ENCODE measurements around the gene ATP9A.

Gene ATP9A

DNA sequence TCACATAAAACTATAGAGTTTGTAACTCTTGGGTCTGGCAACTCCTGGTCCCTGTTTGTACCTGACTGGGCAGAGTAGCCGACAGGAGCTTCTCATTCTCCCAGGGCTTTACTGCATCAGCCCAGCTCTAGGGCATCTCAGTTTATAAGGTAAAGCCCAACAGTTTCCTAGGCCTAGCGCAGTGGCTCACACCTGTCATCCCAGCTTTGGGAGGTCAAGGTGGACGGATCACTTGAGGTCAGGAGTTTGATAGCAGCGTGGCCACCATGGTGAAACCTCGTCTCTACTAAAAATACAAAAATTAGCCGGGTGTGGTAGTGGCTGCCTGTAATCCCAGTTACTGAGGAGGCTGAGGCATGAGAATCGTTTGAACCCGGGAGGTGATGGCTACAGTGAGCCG, 47.8 kb downstream of the ATP9A start:
- Histone ChIP-seq H3K9me2 (replicated peaks; ENCODE audit: control insufficient read depth, low read length) (no peaks in the 10 kb centered on the region), H4K20me1 (ENCODE audit: control insufficient read depth, insufficient read depth, low read depth, low read length) (no peaks in the 10 kb centered on the region), H3K9me3 (ENCODE audit: control insufficient read depth, insufficient read depth, low read length) (no peaks in the 10 kb centered on the region), H3K4me2 (ENCODE audit: low read length) (no peak overlapping the region), H3K27ac (ENCODE audit: low read depth, low read length) (no peak overlapping the region), H3F3A (ENCODE audit: control insufficient read depth, insufficient read depth) (no peaks in the 10 kb centered on the region), H3K4me1 (ENCODE audit: control insufficient read depth, low read length) (no peaks in the 10 kb centered on the region), H3K4me3 (ENCODE audit: low read length) (no peak overlapping the region), H3K79me2 (ENCODE audit: control insufficient read depth, low read length) (no peaks in the 10 kb centered on the region), H3K36me3 (ENCODE audit: control insufficient read depth, low read length) (no peaks in the 10 kb centered on the region), H3K27me3 (ENCODE audit: control insufficient read depth, low read length) (no peaks in the 10 kb centered on the region)
- no peak for TF ChIP-seq EZH2phosphoT487 (IDR thresholded peaks at IDR 0.05; ENCODE audit: borderline replicate concordance, low read length)
- TF ChIP-seq, protein P1, sequence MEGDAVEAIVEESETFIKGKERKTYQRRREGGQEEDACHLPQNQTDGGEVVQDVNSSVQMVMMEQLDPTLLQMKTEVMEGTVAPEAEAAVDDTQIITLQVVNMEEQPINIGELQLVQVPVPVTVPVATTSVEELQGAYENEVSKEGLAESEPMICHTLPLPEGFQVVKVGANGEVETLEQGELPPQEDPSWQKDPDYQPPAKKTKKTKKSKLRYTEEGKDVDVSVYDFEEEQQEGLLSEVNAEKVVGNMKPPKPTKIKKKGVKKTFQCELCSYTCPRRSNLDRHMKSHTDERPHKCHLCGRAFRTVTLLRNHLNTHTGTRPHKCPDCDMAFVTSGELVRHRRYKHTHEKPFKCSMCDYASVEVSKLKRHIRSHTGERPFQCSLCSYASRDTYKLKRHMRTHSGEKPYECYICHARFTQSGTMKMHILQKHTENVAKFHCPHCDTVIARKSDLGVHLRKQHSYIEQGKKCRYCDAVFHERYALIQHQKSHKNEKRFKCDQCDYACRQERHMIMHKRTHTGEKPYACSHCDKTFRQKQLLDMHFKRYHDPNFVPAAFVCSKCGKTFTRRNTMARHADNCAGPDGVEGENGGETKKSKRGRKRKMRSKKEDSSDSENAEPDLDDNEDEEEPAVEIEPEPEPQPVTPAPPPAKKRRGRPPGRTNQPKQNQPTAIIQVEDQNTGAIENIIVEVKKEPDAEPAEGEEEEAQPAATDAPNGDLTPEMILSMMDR (IDR thresholded peaks at IDR 0.05; ENCODE audit: low read depth, low read length, poor library complexity, severe bottlenecking): no peak

GRCh38 chr20:51715856-51716185, 52.4 kb downstream of the ATP9A start:
- Histone ChIP-seq H4K20me1 (ENCODE audit: control insufficient read depth, insufficient read depth, low read depth, low read length) (no peaks in the 10 kb centered on the region), H3K4me1 (ENCODE audit: control insufficient read depth, low read length) (no peaks in the 10 kb centered on the region), H3K4me2 (ENCODE audit: low read length) (no peak overlapping the region), H3K9me2 (replicated peaks; ENCODE audit: control insufficient read depth, low read length) (no peaks in the 10 kb centered on the region), H3K79me2 (ENCODE audit: control insufficient read depth, low read length) (no peaks in the 10 kb centered on the region), H3F3A (ENCODE audit: control insufficient read depth, insufficient read depth) (no peaks in the 10 kb centered on the region), H3K4me3 (ENCODE audit: low read length) (no peak overlapping the region), H3K27ac (ENCODE audit: low read depth, low read length) (no peak overlapping the region), H3K9me3 (ENCODE audit: control insufficient read depth, insufficient read depth, low read length) (no peaks in the 10 kb centered on the region), H3K36me3 (ENCODE audit: control insufficient read depth, low read length) (no peaks in the 10 kb centered on the region), H3K27me3 (ENCODE audit: control insufficient read depth, low read length) (0 out of 2 replicates have a peak, but pooled peaks cover 2% of the 10 kb centered on the region)
- TF ChIP-seq EZH2phosphoT487 (IDR thresholded peaks at IDR 0.05; ENCODE audit: borderline replicate concordance, low read length): no peak
- TF ChIP-seq, protein P1 (IDR thresholded peaks at IDR 0.05; ENCODE audit: low read depth, low read length, poor library complexity, severe bottlenecking): no peak

DNA sequence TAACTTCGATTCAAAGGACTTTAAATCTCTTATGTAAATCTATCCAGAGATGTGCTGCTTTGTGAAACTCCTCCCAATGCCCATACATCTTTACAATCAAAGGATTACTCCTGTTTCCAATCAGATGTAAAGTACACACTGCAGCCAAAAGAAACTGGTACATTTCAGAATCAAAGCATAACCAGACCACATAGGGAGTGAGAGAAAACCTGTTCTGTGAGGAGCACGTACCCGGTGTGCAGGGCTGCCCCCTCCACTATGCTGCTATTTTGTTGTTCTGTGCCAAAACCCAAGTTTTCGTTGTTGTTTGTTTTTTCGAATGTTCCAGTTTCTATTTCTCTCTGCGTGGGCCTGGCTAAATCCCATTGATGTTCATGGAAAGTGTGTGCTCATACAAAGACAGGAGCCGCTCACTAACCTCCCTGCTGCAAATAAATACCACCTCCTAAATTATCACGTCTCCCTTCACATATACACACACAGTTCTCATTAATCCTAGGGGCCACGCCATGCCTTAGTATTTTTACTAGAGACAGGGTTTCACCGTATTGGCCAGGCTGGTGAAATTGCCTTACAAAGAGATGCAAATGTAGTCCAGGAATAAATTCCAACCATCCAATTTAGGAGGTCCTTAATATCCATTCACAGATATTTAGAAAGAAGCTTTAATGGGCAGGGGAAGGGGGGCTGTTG, 52.9 kb downstream of the ATP9A start:
- Histone ChIP-seq H3K4me1 (ENCODE audit: control insufficient read depth, low read length) (no peaks in the 10 kb centered on the region), H3K4me3 (ENCODE audit: low read length) (no peak overlapping the region), H3K36me3 (ENCODE audit: control insufficient read depth, low read length) (no peaks in the 10 kb centered on the region), H3F3A (ENCODE audit: control insufficient read depth, insufficient read depth) (no peaks in the 10 kb centered on the region), H3K9me3 (ENCODE audit: control insufficient read depth, insufficient read depth, low read length) (no peaks in the 10 kb centered on the region), H4K20me1 (ENCODE audit: control insufficient read depth, insufficient read depth, low read depth, low read length) (no peaks in the 10 kb centered on the region), H3K79me2 (ENCODE audit: control insufficient read depth, low read length) (no peaks in the 10 kb centered on the region), H3K27me3 (ENCODE audit: control insufficient read depth, low read length) (0 out of 2 replicates have a peak, but pooled peaks cover 2% of the 10 kb centered on the region), H3K9me2 (replicated peaks; ENCODE audit: control insufficient read depth, low read length) (no peaks in the 10 kb centered on the region), H3K4me2 (ENCODE audit: low read length) (no peak overlapping the region), H3K27ac (ENCODE audit: low read depth, low read length) (no peak overlapping the region)
- TF ChIP-seq EZH2phosphoT487 (IDR thresholded peaks at IDR 0.05; ENCODE audit: borderline replicate concordance, low read length): no peak
- TF ChIP-seq, protein P1 (IDR thresholded peaks at IDR 0.05; ENCODE audit: low read depth, low read length, poor library complexity, severe bottlenecking): no peak

Data from DOHH2 (cell line).